GOT3 (cell line): ENCODE results near the gene GLI1.
A peak's percentile ranks its signal among the peaks of the same experiment; 100 is the strongest.
"Not testable (repeated sequence)": the region's sequence is repeated elsewhere in the genome, so short reads cannot be mapped to it uniquely, and the experiment has no call there.

ENCODE experiments used
- DNase-seq: peaks from one replicate; lab custom pipeline; 2025; ENCODE audit warnings: mixed read lengths; lab: John Stamatoyannopoulos, UW

Gene GLI1

DNA sequence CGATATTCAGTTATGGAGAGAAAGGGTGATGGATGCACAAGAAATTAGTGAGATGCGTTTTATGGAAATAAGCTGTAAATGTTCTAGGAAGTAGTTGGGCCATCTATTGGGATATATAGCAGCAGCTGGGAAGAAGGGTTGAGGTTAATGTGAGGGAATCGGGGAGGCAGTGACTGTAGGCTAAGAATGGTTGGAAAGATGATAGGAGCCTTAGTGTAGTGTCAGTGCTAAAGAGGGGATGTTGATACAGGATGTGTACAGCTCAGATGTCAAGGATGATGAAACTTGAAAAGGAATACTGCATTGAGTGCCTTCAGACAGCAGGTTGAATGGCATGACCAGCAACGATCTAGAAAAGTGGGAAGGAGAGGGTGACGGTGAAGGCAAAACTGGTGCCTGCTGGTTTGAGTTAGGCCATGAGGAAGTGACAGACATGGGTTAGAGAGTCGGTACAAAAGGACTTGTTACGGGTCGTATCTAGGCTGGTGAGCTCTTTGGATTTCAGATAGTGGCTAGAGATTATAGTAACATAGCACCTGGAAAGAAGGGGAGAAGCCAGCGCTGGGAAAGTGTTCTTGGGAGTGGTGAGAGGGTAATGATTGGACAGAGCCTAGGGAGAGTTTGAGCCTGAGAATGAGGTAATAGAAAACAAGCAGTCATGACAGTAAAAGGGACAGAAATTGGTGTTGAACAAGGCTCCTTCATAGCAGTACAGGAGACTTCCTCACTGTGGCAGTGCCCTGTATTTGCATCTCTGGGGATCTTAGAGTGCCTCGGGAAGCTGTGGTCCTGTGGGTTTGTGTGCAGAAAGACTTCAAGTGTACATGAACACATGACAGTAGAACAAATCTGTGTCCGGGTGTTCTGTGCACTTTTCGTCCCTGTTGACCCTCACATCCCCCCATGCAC is 37.9 kb downstream of the GLI1 start:
- no peak for DNase-seq

DNA sequence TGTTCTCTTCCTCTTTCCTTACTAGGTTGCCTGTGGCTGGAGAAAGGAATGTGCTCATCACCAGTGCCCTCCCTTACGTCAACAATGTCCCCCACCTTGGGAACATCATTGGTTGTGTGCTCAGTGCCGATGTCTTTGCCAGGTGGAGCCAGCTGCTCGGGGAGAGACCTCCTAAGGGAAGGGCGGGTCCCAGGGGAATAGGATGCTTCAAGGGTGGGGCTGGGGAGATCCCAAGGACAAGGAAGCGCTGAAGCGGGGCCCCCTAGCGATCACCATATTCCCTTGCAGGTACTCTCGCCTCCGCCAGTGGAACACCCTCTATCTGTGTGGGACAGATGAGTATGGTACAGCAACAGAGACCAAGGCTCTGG is 38.5 kb downstream of the GLI1 start:
- DNase-seq = no peak

DNA sequence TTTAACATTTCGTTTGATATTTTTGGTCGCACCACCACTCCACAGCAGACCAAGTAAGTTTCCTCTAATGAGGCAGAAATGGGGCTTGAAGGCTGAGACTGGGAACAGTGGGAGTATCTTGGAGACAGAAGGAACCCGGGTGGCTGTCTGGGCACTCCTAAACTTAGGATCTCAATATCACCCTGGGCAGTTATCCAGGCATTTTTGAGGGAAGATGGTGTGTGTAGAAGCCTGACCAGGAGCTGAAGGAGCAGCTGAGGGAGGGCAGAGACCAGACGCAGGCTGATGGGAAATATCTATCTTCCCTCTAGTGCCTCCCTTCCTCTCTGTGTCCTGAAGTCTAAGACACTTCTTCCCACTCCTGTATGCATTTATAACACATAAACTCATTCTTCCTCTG is 39.0 kb downstream of the GLI1 start:
- DNase-seq = no peak

DNA sequence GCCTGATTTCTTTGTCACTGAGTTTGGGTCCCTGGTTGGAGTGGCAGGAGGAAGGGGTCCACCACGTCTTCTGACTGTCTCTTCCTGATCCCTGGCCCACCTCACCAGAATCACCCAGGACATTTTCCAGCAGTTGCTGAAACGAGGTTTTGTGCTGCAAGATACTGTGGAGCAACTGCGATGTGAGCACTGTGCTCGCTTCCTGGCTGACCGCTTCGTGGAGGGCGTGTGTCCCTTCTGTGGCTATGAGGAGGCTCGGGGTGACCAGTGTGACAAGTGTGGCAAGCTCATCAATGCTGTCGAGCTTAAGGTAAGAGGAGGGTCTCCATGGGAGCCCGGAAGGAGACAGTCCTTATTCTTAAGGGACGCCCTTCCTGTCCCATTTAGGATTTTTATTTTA is 40.6 kb downstream of the GLI1 start:
- DNase-seq = no peak

DNA sequence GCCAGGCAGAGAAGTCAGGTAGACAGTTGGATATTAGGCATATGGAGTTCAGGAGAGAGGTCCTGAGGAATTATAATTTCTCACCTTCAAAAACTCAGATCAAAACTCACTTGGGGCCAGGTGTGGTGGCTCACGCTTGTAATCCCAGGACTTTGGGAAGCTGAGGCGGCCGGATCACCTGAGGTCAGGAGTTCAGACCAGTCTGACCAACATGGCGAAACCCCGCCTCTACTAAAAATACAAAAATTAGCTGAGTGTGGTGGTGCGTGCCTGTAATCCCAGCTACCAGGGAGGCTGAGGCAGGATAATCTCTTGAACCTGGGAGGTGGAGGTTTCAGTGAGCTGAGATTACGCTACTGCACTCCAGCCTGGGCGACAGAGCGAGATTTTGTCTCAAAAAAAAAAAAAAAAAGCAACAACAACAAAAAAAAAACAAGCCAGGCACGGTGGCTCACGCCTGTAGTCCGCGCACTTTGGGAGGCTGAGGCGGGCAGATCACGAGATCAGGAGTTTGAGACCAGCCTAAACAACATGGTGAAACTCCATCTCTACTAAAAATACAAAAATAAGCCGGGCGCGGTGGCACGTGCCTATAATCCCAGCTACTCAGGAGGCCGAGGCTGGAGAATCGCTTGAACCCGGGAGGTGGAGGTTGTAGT is 42.9 kb downstream of the GLI1 start:
- DNase-seq = not testable (repeated sequence)

DNA sequence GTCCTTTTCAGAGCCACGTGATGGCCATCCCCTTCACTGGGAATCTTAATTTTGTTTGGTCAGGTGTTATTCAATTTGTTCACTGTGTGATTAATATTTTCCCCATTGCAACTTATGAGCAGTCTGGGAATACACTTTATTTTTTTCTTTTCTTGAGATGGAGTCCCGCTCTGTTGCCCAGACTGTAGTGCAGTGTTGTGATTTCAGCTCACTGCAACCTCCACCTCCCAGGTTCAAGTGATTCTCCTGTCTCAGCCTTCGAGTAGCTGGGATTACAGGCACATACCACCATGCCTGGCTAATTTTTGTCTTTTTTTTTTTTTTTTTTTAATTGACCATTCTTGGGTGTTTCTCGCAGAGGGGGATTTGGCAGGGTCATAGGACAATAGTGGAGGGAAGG is 47.0 kb downstream of the GLI1 start:
- DNase-seq = not testable (repeated sequence)

DNA sequence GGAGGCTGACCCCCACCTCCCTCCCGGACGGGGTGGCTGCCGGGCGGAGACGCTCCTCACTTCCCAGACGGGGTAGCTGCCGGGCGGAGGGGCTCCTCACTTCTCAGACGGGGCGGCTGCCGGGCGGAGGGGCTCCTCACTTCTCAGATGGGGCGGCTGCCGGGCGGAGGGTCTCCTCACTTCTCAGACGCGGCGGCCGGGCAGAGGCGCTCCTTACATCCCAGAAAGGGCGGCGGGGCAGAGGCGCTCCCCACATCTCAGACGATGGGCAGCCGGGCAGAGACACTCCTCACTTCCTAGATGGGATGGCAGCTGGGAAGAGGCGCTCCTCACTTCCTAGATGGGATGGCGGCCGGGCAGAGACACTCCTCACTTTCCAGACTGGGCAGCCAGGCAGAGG is 48.2 kb downstream of the GLI1 start:
- DNase-seq = not testable (repeated sequence)

DNA sequence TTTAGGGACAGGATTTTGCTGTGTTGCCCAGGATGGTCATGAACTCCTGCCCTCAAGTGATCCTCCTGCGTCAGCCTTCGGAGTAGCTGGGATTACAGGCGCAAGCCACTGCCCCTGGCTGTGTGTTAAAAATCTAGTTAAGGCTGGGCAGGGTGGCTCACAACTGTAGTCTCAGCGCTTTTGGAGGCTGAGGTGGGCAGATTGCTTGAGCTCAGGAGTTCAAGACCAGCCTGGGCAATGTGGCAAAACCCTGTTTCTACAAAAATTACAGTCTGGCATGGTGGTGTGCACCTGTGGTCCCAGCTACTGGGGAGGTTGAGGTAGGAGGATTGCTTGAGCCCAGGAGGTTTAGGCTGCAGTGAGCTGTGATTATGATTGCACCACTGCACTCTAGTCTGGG is 51.6 kb downstream of the GLI1 start:
- no peak for DNase-seq

DNA sequence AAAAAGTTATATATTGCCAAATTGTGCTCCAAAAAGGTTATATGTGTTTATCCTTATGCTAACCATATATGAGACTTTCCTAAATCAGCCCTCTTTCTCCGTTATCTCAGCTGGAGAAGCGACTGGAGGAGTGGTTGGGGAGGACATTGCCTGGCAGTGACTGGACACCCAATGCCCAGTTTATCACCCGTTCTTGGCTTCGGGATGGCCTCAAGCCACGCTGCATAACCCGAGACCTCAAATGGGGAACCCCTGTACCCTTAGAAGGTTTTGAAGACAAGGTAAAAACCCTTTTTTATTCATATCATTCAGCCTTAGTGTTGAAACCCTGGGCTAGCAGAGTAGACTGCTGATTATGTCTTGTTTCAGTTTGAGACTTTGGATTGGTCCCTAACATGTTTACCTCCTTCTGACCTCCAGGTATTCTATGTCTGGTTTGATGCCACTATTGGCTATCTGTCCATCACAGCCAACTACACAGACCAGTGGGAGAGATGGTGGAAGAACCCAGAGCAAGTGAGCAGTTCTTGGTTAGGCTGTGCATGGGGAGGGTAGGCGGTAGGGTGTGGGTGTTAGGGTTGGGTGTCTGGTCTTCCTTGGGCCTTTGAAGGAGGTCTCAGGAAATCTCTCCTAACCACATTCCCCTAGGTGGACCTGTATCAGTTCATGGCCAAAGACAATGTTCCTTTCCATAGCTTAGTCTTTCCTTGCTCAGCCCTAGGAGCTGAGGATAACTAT is 52.2 kb downstream of the GLI1 start:
- DNase-seq = no peak

DNA sequence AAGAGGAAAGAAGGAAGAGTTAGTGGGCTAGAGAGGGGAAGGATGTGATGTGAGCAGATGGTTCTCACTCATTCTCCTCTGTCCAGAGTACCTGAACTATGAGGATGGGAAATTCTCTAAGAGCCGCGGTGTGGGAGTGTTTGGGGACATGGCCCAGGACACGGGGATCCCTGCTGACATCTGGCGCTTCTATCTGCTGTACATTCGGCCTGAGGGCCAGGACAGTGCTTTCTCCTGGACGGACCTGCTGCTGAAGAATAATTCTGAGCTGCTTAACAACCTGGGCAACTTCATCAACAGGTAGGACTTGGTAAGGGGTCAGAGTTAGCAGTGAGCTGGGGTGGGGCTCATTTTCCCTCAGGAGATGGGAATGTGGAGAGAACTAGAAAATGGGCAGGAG is 53.1 kb downstream of the GLI1 start:
- DNase-seq = no peak

DNA sequence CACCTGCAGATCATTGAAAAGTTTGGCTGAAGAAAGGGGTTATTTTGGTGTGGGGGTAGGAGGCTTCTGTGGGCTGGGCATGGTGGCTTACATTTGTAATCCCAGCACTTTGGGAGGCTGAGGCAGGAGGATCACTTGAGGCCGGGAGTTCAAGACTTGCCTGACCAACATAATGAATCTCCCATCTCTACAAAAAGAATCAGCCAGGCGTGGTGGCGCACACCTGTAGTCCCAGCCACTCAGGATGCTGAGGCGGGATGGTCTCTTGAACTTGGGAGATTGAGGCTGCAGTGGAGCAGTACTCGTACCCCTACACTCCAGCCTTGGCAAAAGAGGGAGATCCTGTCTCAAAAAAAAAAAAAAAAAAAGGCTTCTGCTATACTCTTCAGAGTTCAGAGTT is 53.7 kb downstream of the GLI1 start:
- DNase-seq = no peak

DNA sequence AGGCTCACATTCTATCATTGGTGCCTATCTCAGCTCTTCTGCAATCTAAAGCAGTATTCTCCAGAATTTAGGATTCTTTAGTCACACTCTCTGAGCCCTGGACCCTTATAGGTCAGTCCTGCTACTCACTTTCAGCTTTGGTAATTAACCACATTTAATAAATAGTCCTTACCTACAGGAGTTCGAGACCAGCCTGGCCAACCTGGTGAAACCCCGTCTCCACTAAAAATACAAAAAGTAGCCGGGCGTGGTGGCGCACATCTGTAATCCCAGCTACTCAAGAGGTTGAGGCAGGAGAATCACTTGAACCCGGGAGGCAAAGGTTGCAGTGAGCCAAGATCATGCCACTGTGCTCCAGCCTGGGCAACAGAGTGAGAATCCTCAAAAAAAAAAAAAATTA is 54.1 kb downstream of the GLI1 start:
- DNase-seq = not testable (repeated sequence)

DNA sequence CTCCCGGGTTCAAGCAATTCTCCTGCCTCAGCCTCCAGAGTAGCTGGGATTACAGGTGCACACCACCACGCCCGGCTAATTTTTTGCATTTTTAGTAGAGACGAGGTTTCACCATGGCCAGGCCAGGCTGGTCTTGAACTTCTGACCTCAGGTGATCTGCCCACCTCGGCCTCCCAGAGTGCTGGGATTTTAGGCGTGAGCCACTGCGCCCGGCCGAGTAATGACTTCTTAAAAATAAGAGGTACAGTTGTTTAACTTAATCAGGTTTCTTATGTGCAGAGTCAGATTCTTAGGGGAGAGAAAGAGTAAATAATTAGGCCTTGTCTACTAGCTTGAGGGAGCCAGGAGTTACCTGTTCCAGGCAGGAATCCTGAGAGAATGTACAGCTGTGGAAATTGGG is 54.7 kb downstream of the GLI1 start:
- not testable (repeated sequence) for DNase-seq

DNA sequence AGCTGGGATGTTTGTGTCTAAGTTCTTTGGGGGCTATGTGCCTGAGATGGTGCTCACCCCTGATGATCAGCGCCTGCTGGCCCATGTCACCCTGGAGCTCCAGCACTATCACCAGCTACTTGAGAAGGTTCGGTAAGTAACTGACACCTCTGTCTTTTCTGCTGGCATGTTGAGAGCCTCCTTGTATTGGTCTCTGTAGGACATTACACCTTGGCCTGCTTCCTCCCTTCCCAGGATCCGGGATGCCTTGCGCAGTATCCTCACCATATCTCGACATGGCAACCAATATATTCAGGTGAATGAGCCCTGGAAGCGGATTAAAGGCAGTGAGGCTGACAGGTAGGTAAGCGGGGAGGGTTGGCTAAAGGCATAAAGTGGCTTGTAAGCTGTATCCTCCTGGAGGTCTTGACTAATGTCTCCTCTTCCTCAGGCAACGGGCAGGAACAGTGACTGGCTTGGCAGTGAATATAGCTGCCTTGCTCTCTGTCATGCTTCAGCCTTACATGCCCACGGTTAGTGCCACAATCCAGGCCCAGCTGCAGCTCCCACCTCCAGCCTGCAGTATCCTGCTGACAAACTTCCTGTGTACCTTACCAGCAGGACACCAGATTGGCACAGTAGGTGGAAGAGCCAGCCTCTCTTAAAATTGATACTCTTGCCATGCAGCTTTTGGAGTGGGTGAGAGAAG is 55.3 kb downstream of the GLI1 start:
- no peak for DNase-seq

DNA sequence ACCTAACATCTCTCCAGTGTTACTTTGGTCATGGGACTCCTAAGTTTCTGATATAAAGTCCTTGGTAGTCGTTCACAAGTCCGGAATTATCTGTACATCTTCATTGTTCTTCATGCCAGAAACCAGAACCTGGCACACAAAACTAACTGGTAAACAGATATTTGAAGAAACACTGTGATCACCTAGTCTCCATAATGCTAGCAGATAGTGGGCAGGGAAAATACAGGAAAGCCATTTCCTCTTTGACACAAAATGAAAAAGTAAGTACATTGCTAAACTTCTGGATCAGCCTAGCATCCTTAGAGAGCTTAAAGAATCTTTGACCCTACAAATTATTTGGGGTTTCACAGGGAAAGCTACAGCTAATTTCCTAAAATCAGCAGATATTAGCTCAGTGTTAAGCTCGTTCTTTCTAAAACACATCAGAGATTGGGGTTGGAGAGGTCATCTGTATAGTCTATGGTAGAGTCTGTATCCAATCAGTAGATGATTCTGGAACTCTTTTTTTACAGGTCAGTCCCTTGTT is 55.9 kb downstream of the GLI1 start:
- no peak for DNase-seq

DNA sequence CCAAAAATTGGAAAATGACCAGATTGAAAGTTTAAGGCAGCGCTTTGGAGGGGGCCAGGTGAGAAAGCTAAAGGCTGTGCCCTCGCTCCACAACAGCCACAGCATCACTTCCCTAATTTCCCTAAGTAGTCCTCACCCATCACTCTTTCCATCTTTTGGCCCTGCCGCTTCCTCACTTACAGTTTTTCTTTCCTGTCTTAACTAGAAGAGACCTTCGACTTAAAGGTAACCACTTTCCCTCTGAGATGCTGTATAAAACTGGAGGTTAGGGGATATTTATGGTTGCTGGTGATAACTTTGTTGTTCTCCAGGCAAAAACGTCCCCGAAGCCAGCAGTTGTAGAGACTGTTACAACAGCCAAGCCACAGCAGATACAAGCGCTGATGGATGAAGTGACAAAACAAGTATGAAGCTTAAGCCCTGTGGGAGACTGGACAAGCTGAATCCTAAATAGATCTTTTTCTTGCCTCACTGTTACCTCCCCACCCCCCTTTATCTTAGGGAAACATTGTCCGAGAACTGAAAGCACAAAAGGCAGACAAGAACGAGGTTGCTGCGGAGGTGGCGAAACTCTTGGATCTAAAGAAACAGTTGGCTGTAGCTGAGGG is 56.5 kb downstream of the GLI1 start:
- no peak for DNase-seq

DNA sequence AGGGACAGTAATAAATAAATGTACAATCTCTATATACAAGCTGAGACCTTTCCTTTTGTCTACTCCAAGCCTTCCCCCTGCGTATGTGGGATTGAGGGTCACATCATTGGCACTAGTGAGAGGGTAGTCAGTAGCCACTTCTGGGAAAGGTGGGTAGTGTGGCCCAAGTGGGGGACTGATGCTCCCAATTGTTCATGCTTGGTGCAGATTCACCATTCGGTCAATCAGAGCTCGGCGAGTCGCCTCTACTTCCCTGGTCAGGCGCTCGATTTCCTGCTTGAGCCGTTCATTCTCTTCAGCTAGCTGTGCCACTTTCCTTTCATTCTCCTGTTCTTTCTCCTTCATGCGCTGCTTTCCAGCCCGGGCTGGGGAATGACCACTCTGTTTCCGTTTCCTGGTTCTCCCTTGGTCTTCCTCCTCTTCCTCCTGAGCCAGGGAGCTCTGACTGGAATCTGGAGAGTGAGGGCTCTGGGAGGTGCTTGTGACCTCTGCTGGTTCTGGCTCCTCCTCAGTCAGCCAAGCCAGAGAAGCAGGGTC is 57.1 kb downstream of the GLI1 start:
- DNase-seq = no peak

DNA sequence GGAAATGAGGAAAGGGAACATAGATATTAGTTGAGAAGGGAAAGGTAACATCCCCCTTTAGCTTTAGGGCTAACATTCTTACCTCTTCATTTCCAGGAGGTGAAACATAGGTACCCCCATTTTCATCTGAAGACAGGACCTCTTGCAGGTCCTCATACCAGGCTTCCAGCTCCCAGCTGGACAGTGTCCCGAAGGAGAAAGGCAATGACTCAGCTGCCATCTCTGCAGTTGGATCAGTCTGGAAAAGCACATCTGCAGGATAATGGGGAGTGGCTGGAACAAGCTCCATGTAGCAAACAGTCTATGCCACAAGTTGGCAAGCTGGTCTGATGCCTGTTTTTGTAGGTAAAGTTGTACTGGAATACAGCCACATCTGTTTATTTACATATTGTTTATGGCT is 57.6 kb downstream of the GLI1 start:
- DNase-seq = peak; percentile 67

DNA sequence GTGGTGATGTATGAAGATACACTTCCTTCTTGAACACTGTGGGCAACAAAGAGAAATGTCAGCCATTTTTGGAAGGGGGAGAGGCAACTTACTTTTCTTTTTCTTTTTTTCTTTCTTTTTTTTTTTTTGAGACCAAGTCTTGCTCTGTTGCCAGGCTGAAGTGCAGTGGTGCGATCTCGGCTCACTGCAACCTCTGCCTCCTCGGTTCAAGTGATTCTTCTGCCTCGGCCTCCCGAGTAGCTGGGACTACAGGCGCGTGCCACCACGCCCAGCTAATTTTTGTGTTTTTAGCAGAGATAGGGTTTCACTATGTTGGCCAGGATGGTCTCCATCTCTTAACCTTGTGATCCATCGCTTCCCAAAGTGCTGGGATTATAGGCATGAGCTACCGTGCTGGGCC is 58.1 kb downstream of the GLI1 start:
- not testable (repeated sequence) for DNase-seq

DNA sequence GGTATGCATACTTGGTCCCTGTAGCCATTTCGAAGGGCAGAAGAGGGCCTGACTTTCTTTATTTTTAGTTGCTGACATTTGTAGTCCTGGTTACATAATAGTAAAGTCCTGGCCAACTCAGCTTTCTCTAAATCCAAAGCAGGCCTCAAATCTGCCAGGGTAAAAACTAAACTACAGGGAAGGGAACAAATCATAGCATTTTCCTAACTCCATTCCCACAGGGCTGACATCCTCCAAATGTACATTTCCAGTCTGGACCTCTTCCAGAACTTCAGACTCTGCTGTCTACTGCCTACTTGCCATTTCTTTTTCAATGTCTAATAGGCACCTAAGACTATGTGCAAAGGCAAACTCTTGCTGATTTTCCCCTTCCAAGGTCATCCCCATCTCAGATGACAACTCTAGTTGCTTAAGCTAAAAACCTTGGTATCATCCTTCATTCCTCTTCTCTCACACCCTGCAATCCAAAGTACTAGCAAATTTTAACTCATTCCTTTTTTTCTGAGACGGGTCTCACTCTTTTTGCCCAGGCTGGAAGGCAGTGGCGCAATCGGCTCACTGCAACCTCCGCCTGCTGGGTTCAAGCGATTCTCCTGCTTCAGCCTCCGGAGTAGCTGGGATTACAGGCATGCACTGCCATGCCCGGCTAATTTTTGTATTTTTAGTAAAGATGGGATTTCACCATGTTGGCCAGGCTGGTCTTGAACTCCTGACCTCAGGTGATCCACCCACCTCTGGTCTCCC is 58.8 kb downstream of the GLI1 start:
- no peak for DNase-seq
